ENCODE measurements around the gene COMMD7. TPM values are rescaled to one million over a fixed set of nuclear protein-coding genes. Genes with fewer than 3 reads are reported as not detected.
A peak's percentile ranks its signal among the peaks of the same experiment; 100 is the strongest.

The COMMD7 gene
- total RNA-seq, 2 donors from 2014 or later, result 29.0 to 33.4 TPM

DNA sequence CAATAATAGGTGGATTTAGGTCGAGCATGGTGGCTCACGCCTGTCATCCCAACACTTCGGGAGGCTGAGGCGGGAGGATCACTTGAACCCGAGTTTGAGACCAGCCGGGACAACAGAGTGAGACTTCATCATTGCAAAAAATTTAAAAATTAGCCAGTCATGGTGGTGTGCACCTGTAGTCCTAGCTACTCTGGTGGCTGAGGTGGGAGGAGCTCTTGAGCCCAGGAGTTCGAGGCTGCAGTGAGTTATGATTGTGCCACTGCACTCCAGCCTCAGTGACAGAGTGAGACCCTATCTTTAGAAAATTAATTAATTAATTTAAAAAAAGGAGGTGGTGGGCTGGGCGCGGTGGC, 56.1 kb downstream of the COMMD7 start:
- ATAC-seq (no peak), DNase-seq (no peak)
- intact Hi-C loops (cut with DNase I, micrococcal nuclease), result no loop called here

DNA sequence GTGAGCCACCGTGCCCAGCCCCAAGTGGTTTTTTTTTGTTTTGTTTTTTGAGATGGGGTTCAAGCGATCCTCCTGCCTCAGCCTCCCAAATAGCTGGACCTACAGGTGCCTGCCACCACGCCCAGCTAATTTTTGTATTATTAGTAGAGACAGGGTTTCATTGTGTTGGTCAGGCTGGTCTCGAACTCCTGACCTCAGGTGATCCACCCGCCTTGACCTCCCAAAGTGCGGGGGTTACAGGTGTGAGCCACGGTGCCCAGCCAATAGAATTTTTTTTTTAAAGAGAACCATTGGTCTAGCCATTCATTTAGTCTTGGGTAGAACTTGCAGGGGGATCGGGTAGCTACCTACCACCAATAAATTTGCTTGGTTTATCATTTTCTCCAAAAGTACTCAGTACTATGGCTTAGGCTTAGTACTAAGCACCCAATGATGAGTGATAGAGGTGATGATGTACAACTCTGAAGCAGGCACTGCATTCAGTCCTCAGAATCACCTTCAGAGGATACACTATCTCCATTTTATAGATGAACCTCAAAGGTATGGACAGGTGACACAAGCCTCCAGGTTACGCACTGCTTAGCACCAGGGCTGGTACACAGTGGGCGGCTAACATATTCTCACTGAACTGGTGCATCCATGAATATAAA, 56.6 kb downstream of the COMMD7 start:
- intact Hi-C loops (cut with DNase I, micrococcal nuclease), result no loop called here
- ATAC-seq (no peak), DNase-seq (no peak)

DNA sequence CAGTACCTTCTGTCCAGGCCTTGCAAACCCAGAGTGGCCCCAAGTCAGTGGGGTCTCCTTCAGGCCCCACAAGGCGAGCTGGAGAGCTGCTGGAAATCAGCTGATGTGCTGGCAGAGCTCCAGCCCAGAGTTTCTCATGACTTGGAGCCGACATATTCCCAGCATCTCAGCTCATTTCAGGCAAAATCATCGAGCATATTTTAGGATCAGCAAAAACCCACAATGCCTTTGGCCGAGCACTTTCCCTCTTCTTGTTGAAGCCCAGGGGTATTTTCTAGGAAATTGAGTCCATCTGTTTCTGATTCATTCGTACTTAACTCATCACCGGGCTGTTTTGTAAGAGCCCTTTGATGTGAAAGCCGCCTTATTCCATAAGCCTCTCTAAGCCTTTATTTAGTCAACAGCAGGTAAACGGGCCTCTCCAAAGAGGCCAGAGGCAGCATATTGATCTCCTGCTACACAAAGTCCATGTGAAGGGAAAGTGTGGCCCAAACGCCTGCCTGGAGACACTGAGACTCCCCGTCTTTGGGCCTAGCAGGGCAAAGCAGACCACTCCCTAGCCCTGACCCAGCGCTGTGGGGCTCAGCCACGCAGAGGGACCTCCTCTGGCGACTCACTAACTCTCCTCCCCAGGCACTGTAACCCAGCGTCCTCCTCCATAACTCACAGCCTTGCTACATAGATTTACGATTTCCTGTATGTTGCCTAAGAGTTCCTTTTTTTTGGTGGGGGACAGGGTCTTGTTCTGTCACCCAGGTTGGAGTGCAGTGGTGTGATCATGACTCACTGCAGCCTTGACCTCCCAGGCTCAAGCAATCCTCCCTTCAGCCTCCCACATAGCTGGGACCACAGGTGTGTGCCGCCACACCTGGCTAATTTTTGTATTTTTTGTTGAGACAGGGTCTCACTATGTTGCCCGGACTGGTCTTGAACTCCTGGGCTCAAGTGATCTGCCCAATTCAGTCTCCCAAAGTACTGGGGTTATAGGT, 57.4 kb downstream of the COMMD7 start:
- intact Hi-C loops (cut with DNase I, micrococcal nuclease), result no loop called here
- no peak for DNase-seq
- ATAC-seq, result no peak

DNA sequence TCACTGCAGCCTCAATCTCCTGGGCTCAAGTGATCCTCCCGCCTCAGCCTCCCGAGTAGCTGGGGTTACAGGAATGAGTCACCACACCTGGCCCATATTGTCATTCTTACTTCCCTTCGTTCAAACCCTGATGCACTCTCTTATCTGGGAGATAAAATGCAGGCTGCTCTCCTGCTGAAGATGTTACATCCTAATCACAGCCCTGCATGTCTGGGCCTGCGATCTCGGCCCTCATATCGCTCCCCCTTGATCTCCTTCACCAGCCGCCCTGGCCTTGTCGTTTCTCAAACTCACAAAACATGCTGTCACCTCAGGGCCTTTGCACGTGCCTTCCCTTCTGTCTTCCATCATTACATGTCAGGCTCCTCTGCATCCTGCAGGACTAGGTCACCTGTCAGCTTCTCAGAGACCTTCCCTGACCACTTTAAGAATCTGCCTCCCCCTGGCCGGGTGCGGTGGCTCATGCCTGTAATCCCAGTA, 60.7 kb downstream of the COMMD7 start:
- no peak for ATAC-seq
- intact Hi-C loops (cut with DNase I, micrococcal nuclease), result no loop called here

DNA sequence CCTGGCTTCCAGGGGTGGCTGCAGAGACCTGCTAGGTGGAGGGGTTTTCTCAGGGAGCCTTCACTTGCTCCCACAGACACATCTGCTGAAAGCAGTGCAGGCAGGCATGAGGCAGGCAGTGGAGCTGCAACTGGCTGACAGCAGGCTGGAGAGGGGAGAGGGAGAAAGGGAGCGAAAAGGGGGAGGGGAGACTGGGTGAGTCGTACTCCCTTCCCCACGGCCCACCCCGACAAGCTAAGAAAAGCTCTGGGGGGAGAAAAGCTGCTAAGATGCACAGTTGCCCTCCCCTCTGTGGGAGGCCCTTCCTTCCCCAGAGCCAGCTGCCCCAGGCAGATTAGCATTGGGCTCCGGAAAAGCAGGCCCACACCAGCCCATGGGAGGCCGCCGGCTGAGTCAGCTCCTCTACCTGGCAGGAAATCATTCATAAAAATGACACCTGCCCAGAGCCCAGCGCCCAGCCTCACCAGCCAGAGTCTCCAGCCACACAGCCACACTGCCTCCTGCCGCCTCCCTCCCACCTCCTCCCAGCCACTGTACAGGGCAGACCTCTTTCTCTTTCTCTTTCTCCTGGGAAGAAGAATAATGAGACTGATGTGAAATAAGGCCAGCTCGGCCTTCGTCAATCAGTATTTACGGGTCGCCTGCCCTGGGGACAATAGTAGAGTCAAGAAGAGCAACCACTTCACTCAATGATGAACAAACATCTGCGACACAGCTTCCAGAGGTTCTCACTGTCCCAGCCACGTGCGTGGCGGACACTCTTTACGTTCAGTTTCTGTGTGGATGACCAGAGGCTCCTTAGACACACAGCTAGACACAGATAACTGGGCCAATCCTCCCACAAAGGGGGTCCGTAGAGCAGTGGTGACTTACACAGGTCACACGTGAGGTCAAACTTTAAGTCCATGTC, 61.8 kb downstream of the COMMD7 start:
- ATAC-seq, result peak; percentile 24
- DNase-seq, result no peak
- intact Hi-C loops (cut with DNase I, micrococcal nuclease), result no loop called here

More for the DNA sequence above, 60.7 kb downstream of the COMMD7 start:
- DNase-seq, result no peak

DNA sequence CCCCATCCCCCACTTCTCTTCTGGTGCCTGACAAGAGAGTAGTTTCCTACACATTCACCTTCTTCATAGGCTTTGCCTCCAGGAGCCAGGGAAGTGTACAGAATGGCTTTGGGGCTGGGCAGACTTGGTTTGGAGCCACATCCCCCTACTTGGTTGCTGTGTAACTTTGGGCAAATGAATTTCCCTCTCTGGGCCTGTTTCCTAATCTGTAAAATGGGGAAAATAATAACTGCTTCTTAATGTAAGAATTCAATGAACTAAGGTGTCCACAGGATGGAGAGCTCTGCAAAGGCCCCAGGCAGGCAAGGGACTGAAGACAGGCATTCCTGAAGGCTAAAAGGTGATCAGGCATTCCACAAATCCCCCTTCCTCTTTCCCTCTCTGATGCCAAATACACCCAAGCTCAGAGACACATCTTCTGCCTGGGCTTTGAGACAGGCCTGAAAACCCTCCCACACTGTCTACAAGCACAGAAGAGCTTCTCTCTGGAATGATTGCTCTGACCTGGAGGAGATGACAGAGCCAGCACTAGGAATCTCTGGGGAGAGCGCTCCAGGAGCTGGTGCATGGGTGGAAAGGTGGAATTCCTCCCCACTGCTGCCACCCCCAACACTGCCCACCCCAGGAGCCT, 62.6 kb downstream of the COMMD7 start:
- ATAC-seq, result no peak
- no peak for DNase-seq
- intact Hi-C loops (cut with DNase I, micrococcal nuclease), result no loop called here

DNA sequence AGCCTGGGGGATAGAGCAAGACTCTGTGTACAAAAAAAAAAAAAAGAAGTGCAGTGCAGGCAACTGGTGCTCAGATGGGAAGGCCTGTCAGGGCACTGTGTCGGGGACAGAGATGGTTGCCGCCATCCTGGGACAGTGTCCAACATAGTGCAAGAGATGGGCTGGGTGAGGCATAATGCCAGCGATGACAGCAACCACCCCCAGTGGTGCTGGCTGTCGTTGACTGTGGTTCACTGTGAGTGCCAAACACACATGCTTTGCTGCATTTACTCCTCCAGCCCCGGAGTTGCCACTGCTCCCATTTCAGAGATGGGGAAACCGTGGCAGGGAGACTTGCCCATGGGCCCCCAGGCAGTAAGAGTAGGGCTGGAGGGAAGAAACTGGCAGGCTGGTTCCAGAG, 64.3 kb downstream of the COMMD7 start:
- DNase-seq (no peak), ATAC-seq (no peak)
- intact Hi-C loops (cut with DNase I, micrococcal nuclease), result loop anchor here in 1 of 2 donors (10.0 kb wide), 1 partner anchor 96 kb away; no protein-coding TSS in a partner anchor

DNA sequence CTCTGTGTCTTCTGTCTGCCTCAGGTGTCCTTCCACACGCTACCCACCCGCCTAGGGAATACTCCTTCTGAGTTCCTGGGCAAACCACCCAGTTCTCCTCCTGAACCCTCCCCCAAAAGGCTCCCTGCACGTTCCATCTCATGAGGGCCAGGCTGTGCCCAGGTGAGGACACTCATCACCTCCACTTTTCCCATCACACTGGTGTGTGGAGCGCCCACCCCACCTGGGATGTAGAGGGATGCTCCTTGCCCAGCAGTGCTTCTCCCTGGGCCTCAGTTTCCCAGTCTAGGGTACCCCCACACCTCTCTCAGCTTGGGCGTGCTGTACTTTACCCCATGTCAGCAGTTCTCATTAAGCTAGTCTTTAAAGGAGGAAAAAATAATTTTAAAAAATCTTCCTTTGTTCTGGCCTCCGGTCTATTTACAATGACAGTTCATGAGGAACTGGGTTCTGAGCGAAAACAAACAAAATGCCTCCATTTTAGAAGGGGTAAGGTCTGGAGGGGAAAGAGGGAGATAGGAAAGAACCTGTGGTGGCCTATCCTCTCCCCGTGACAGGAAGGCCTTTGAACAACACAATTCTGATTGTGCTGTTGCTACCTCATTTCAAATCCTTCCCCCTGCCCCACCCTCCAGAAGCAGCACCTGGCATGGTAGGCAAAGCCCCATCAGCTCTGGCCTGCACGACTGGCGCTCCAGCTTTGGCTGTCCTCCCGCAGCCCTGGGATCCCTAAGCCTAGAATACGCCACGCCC, 67.9 kb downstream of the COMMD7 start:
- DNase-seq (no peak), ATAC-seq (no peak)
- intact Hi-C loops (cut with DNase I, micrococcal nuclease), result loop anchor here in 1 of 2 donors (10.0 kb wide), 1 partner anchor 99 kb away; no protein-coding TSS in a partner anchor

DNA sequence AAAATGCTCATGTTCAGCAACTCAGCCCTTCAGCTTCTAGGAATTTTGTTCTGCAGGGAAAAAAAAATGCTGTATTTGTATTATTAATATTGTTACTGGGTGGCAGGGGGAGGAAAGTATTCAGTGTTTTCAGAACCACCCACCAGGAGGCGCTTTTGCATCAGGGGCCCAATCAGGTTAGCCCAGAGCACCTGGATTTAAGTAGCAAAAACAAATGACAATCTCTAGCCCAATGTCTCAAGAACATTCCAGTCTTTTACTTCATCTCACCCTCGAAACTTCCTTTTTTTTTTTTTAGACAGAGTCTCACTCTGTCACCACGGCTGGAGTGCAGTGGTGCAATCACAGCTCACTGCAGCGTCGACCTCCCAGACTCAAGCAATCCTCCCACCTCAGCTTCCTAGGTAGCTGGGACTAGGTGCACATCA, 68.9 kb downstream of the COMMD7 start:
- peak; percentile 73 for ATAC-seq
- intact Hi-C loops (cut with DNase I, micrococcal nuclease), result loop anchor here in 1 of 2 donors (10.0 kb wide), 1 partner anchor 100 kb away; no protein-coding TSS in a partner anchor
- peak in 1 of 2 donors; percentile 66 for DNase-seq

DNA sequence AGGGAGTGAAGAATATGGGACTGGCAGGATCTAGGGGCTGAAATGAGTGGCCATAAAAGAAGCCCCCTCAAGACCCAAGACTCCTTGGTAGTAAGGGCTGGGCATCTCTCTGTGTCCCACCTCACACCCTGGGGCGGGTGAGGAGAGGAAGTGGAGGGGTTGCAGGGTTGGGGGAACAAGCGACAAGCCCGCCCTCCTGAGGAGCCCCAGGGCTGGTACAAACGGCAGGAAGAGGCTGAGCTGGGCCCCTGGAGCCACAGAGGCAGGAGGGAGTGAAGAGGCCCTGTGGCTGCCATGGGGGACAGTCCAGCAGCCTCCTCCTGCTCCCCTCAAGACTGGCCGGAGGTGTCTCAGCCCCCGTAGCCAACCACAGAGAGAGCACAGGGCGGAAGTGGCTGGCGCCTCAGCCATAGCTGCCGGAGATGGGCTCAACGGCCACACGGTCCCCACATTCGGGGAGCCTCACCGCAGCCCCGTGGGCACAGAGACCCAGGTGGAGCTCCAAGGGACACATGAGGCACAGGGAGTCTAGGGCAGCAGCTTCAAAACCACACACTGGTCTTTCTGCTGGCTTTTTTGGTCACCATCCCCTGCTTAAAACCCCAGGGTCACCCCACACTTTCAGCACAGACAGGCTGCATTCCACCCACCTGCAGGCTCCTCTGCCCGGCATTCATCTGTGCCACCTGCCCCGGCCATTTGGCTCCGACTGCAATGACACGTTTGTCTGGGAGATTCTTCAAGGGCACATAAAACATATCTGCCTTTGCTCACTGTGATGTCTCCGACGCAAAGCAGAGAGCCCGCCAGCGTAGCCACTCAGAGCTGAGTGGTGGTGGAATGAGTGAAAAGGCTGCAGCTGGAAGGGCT, 70.0 kb downstream of the COMMD7 start:
- peak; percentile 37 for ATAC-seq
- peak; percentile 32 to 37 for DNase-seq
- intact Hi-C loops (cut with DNase I, micrococcal nuclease), result loop anchor here in 1 of 2 donors (10.0 kb wide), 1 partner anchor 102 kb away; no protein-coding TSS in a partner anchor

DNA sequence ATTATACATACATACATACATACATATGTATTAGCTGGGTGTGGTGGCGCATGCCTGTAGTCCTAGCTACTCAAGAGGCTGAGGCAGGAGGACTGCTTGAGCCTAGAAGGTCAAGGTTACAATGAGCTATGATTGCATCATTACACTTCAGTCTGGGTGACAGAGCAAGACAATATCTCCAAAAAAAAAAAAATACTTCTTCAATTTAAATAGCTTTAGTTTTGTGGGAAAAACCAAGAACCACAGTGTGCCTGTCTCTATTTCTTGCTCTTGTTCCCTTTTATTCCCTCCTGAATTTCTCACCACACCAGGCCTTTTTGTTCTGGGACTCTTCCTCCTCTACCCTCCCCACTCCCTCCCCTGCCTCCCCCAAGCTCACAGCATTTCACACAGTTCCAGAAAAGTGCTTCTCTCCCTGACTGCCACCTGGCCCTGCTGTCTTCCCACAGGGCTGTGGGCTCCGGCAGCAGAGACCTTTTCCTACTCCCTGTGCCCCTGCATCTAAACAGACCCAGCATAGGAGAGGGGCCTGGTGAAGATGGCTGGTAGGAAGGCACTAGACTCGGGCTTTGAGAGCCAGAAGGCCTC, 70.8 kb downstream of the COMMD7 start:
- peak; percentile 8 for ATAC-seq
- intact Hi-C loops (cut with DNase I, micrococcal nuclease), result loop anchor here in 1 of 2 donors (10.0 kb wide), 1 partner anchor 102 kb away; no protein-coding TSS in a partner anchor
- DNase-seq, result no peak

DNA sequence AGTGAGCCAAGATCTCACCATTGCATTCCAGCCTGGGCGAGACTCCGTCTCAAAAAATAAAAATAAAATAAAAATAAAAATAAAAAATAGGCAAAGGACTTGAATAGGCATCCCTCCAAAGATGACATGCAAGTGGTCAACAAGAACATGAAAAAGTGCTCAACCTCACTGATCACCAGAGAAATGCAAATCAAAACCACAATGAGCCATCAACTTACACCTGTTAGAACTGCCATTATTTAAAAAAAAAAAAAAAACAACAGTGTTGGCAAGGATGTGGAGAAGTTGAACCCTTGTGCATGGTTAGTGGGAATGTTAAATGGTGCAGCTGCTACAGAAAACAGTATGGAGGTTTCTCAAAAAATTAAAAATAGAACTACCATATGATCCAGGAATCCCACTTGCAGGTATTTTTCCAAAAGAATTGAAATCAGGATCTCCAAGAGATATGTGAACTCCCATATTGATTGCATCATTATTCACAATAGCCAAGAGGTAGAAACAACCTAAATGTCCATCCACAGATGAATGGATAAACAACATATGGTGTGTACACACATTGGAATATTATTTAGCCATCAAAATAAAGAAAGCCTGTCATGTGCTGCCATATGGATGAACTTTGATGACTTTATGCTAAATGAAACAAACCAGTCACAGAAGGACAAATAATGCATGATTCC, 72.4 kb downstream of the COMMD7 start:
- no peak for ATAC-seq
- intact Hi-C loops (cut with DNase I, micrococcal nuclease), result loop anchor here in 1 of 2 donors (10.0 kb wide), 1 partner anchor 104 kb away; no protein-coding TSS in a partner anchor

DNA sequence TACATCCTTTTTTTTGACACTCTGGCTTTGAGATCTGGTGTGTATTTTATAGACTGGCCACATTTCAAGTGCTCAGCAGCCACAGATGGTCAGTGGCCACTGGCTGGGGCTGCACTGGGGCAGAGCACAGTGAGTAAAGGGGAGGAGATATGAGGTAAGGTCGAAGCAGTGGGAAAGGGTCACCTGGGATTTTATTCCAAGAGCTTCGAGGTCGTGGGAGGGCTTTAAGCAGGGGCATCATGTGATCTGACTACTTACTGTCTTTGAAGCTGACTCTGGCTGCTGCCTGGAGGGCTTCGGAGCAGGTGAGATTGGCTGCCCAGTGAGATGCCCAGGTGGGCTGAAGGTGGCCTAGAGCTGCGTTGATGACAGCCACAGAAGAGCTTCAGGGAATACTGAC, 76.2 kb downstream of the COMMD7 start:
- no peak for DNase-seq
- ATAC-seq, result no peak
- intact Hi-C loops (cut with DNase I, micrococcal nuclease), result no loop called here

More for the DNA sequence above, 72.4 kb downstream of the COMMD7 start:
- DNase-seq, result no peak

DNA sequence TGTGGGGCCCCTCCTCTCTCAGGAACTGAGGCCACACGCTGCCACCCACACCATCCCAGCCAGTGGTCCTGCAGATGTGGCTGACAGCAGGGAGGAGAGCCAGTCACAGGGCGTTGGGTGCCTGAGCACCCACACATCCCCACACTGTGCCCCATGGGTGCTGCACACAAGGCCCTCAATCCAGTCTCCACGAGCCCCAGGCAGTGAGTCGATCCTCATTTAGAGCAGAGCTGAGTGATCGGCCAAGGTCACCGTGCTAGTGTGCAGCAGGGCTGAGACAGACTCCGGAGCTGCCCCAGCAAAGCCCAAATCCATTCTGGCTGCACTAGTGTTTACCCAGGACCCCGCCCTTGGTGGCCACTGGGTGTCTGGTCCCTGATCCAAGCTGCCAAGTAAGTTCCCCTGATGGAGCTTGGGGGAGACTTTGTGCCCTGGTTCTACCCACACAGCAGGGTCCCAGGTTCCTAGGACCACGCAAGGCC, 78.5 kb downstream of the COMMD7 start:
- intact Hi-C loops (cut with DNase I, micrococcal nuclease), result no loop called here
- ATAC-seq, result peak; percentile 25
- DNase-seq, result no peak

DNA sequence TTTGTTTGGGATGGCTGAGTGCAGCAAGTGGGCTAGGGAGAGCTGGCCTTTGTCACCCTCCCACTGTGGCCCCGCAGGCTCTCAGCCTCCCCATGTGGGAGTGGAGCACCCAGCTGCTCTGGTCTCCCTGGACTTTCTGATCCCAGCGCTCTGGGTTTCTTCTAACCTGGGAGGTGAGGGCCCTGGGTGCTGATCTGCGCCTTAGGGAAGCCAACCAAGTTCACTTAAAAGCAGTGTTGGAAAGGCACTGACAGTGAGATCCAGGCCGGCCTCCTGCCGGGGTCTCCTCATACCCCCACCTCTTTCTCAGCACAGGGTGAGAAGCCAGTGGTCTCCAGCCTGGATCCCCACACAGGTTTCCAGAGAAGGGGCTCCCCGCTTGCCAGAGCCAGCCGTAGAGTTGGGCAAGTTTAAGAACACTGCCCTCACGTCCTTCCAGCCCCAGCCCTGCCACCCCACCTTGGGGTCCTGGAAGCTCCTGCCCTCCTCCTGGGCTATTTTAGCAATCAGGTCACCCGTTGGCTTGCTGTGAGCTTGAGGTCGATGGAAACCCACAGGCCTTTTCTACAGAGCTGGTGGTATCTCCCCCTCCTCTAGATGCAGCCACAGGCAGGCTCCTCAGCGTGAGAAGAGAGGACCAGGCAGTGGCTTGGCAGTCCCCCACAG, 79.1 kb downstream of the COMMD7 start:
- ATAC-seq (no peak), DNase-seq (no peak)
- intact Hi-C loops (cut with DNase I, micrococcal nuclease), result no loop called here

Data from left colon (tissue), 2 donors.